HG02981 (cell line): Measurements from ENCODE around the gene QRFP.
"Not testable (repeated sequence)": the region's sequence is repeated elsewhere in the genome, so short reads cannot be mapped to it uniquely, and the experiment has no call there.

Experiments
- ATAC-seq: cut with Tn5 transposase; IDR thresholded peaks from one replicate; pipeline ENCODE4 v1.9.1; 2021; ENCODE audit warnings: mild to moderate bottlenecking, moderate library complexity; ENCODE audit not compliant: unreplicated experiment

Gene QRFP

GRCh38 chr9:130857864-130858738, 38.5 kb downstream of the QRFP start:
- no peak for ATAC-seq

DNA sequence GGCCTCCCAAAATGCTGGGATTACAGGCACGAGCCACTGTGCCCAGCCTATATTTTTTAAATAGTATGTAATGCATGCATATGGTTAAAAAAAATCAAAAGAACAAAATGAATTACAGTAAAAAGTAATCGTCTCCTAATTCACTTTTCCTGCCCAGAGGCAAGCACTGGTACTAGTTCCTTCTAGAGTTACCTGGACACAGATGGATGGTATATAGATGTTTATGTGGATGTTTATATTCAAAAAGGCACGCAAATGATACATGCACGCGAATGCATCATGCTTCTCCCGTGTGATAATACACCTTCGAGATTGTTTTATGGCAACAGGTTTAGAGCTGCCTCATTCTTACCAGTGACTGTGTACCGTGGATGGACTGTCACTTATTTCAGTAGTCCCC, 40.1 kb downstream of the QRFP start:
- ATAC-seq = no peak

DNA sequence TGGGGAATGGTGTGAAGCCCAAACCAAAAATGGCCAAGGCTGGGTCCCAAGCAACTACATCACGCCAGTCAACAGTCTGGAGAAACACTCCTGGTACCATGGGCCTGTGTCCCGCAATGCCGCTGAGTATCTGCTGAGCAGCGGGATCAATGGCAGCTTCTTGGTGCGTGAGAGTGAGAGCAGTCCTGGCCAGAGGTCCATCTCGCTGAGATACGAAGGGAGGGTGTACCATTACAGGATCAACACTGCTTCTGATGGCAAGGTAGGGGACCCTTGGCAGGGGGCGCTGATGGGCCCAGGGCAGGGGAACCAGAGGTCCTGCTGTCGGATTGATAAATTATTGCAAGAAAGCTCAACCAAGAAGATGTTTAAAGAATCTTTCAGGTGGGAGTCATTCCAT, 41.8 kb downstream of the QRFP start:
- no peak for ATAC-seq

- no peak for ATAC-seq
These were observed 42.5 kb downstream of the QRFP start for GRCh38 chr9:130854092-130854491.

- ATAC-seq = no peak
These were observed 43.8 kb downstream of the QRFP start for GRCh38 chr9:130852801-130853200.

GRCh38 chr9:130849356-130849755, 47.3 kb downstream of the QRFP start:
- ATAC-seq = no peak

GRCh38 chr9:130848514-130848913, 48.1 kb downstream of the QRFP start:
- not testable (repeated sequence) for ATAC-seq

DNA sequence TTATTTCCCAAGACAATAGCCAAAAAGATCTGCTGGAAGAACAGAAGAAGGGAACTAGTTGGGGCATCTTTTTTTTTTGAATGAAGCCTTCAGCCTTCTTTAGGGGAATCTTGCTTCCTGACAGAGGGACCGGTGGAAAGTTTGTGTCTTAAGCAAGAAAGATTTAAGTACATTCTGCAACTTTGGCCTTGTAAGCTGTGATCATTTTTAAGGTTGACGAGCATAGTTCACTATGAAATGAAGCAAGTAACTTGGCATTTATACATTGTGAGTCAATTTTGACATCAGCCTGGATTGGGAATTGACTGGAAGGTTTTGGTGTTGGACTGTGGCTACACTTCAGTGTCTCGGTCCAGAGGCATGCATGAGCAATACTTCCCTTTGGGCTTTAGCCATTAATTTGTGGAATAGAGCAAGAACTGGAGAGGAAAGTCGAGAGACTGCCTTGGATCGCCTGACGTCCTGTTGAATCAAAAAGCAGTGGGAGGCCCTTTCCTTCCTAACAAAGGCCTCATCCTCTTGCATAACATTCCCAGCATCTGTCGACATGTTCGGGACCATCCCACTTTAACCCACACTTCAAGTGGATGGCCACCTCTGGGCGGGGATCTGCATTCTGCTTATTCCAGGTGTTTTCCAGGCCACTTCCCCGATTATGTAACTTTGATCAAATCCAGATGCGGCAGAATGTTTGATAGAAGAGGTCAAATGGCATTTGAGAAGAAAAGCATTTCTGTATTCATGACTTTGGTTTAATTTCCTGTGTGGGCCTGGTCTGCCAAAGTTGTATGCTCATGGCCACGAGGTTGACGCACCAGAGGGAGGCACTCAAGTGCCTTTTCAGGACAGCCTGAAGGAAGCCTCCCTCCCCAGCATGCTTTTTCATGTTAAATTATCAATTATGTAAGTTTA, 49.0 kb downstream of the QRFP start:
- ATAC-seq = no peak

GRCh38 chr9:130846487-130847305, 49.9 kb downstream of the QRFP start:
- ATAC-seq = no peak

GRCh38 chr9:130845901-130846481, 50.6 kb downstream of the QRFP start:
- ATAC-seq = no peak

GRCh38 chr9:130845254-130845653, 51.4 kb downstream of the QRFP start:
- ATAC-seq = no peak

GRCh38 chr9:130844044-130844451, 52.6 kb downstream of the QRFP start:
- ATAC-seq = no peak

- no peak for ATAC-seq
These were observed 53.3 kb downstream of the QRFP start for GRCh38 chr9:130843049-130843908.
